H1 (cell line): ENCODE measurements around the gene TBC1D16.

Experiments used
- BRCA1 ChIP-seq: IDR thresholded peaks from 2 replicates; pipeline ENCODE4 v1.6.1; 2012; ENCODE audit warnings: low read depth, low read length, improper control_type of control experiment
- CEBPB ChIP-seq: IDR thresholded peaks from 2 replicates; pipeline ENCODE4 v1.6.1; 2012; ENCODE audit warnings: low read depth, low read length
- CHD2 ChIP-seq: IDR thresholded peaks from 2 replicates; pipeline ENCODE4 v1.6.1; 2012; ENCODE audit warnings: low read length, improper control_type of control experiment
- EZH2 ChIP-seq: fragments of 200-600 bp; sonication (generic); IDR thresholded peaks from 2 replicates; pipeline ENCODE4 v1.7.1; 2012; ENCODE audit warnings: low read depth, mild to moderate bottlenecking, moderate library complexity, low read length, inconsistent platforms; ENCODE audit not compliant: severe bottlenecking
- FOSL1 ChIP-seq: IDR thresholded peaks from 2 replicates; pipeline ENCODE4 v1.6.1; 2011; ENCODE audit warnings: mild to moderate bottlenecking, low read depth, low read length, moderate library complexity; ENCODE audit not compliant: insufficient read depth
- GABPA ChIP-seq: IDR thresholded peaks from 2 replicates; pipeline ENCODE4 v1.6.1; 2011; ENCODE audit warnings: mild to moderate bottlenecking, low read length, moderate library complexity, borderline replicate concordance; ENCODE audit not compliant: insufficient read depth
- KDM1A ChIP-seq: fragments of 200-600, 300-600 bp; sonication (generic); IDR thresholded peaks from 2 replicates; pipeline ENCODE4 v1.7.1; 2016; ENCODE audit warnings: mild to moderate bottlenecking, low read length, borderline replicate concordance
- POLR2A ChIP-seq, 2 experiments: IDR thresholded peaks; 1 replicate in 1 of 2; 2 replicates in 1 of 2; pipeline ENCODE4 v1.6.1; 2011; ENCODE audit warnings: low read depth in 2 of 2, low read length in 2 of 2, mild to moderate bottlenecking in 2 of 2; ENCODE audit errors: control extremely low read depth in 1 of 2
- POU5F1 ChIP-seq: IDR thresholded peaks from 2 replicates; pipeline ENCODE4 v1.6.1; 2011; ENCODE audit warnings: low read depth, mild to moderate bottlenecking, low read length, moderate library complexity
- RFX5 ChIP-seq: IDR thresholded peaks from 2 replicates; pipeline ENCODE4 v1.6.1; 2011; ENCODE audit warnings: low read depth, low read length, improper control_type of control experiment, borderline replicate concordance
- SRF ChIP-seq: IDR thresholded peaks from 2 replicates; pipeline ENCODE4 v1.6.1; 2011; ENCODE audit warnings: mild to moderate bottlenecking, low read depth, low read length, moderate library complexity
- SUZ12 ChIP-seq: fragments of 200-600 bp; sonication (generic); IDR thresholded peaks from 2 replicates; pipeline ENCODE4 v1.6.1; 2012; ENCODE audit warnings: mild to moderate bottlenecking, inconsistent platforms, low read length, moderate library complexity, mixed read lengths
- USF2 ChIP-seq: IDR thresholded peaks from 2 replicates; pipeline ENCODE4 v1.6.1; 2011; ENCODE audit warnings: low read length, improper control_type of control experiment
- TF ChIP-seq, protein P1 (sequence below), 3 experiments: IDR thresholded peaks; 1 replicate in 2 of 3; 2 replicates in 1 of 3; pipeline versions ENCODE4 v1.5.1 to v1.6.1; 2011; ENCODE audit warnings: low read length in 3 of 3, mild to moderate bottlenecking in 3 of 3, inconsistent platforms in 2 of 3, low read depth in 1 of 3, moderate library complexity in 1 of 3; ENCODE audit not compliant: insufficient read depth in 1 of 3; ENCODE audit errors: control extremely low read depth in 1 of 3

DNA sequence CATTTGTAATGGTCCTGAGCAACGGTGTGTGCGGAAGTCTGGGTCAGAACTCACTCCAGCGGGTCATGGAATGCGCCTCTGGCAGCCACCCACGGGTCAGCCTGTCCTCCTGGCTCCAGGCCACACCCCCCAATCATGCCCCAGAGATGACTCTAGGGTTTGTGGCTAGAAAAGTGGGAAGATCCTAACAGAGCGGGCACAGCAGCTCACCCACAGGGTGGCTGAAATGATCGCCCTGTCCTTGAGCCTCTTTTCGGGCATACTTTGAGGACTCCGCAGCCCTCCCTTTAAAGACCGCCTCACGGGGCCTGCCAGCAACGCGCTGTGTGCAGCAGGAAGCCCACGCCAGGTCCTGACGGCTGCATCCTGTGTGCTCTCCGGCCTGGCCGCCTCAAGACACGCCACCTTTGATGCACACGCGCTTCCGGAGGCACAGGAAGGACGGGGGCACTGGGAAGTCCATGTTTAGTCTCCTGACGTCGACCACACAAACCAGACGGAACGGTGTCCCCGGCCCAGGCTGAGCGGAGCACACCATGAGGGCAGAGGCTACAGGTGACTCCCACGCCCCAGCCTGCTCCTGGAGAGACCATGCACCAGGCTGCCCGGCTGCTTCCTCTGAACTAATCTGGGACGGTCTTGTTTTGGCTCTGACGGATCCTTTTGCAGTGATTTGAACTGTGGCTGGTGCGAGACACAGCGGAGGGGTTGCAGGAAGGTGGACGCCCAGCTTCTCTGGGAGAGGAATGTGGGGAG is 92.9 kb downstream of the TBC1D16 start:
- TF ChIP-seq RFX5: no peak
- TF ChIP-seq FOSL1: no peak
- no peak for TF ChIP-seq CHD2
- TF ChIP-seq SRF: no peak
- TF ChIP-seq, protein P1, sequence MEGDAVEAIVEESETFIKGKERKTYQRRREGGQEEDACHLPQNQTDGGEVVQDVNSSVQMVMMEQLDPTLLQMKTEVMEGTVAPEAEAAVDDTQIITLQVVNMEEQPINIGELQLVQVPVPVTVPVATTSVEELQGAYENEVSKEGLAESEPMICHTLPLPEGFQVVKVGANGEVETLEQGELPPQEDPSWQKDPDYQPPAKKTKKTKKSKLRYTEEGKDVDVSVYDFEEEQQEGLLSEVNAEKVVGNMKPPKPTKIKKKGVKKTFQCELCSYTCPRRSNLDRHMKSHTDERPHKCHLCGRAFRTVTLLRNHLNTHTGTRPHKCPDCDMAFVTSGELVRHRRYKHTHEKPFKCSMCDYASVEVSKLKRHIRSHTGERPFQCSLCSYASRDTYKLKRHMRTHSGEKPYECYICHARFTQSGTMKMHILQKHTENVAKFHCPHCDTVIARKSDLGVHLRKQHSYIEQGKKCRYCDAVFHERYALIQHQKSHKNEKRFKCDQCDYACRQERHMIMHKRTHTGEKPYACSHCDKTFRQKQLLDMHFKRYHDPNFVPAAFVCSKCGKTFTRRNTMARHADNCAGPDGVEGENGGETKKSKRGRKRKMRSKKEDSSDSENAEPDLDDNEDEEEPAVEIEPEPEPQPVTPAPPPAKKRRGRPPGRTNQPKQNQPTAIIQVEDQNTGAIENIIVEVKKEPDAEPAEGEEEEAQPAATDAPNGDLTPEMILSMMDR (IDR thresholded peaks at IDR 0.05; ENCODE audit: control extremely low read depth in 1 of 3, insufficient read depth in 1 of 3, low read depth in 1 of 3, low read length in 3 of 3): no peak
- TF ChIP-seq POU5F1: no peak
- no peak for TF ChIP-seq USF2
- TF ChIP-seq SUZ12: no peak
- no peak for TF ChIP-seq BRCA1
- TF ChIP-seq GABPA: no peak
- TF ChIP-seq CEBPB: no peak
- TF ChIP-seq EZH2: no peak
- no peak for TF ChIP-seq POLR2A (IDR thresholded peaks at IDR 0.05; ENCODE audit: control extremely low read depth in 1 of 2, low read depth in 2 of 2, low read length in 2 of 2)
- no peak for TF ChIP-seq KDM1A
